ENCODE data around the gene GBP1.

GBP1 gene

DNA sequence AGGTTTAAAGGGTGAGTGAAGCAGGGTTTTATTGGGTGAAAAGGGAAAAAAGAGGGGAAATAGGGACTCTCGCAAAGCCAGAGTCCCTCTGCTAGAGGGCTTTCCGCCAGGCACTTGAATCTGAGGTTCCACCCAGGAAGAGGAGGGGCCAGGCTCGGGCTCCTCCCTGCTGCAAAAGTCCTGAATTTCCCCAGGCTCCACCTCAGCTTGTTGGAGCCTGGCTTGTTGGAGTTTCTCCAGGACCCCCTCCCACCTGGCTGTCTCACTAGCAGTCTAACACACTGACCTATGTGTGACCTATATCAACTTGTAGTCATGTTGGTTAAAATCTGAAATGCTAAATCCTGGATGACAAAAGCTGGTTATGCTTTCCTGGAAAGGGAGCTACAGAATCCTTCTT is 35.4 kb upstream of the GBP1 start:
- no peak overlapping the region for H3K4me3 ChIP-seq (ENCODE audit: control insufficient read depth, low read depth, low read length)
- TF ChIP-seq CTCF (IDR thresholded peaks at IDR 0.05; ENCODE audit: control insufficient read depth, insufficient read depth, low read depth, low read length, missing control alignments) = no peak
- DNase-seq (ENCODE audit: low read depth) = no peak

- DNase-seq (ENCODE audit: low read depth) = no peak
- H3K4me3 ChIP-seq (ENCODE audit: control insufficient read depth, low read depth, low read length) = no peak overlapping the region
- no peak for TF ChIP-seq CTCF (IDR thresholded peaks at IDR 0.05; ENCODE audit: control insufficient read depth, insufficient read depth, low read depth, low read length, missing control alignments)
These were observed 33.8 kb upstream of the GBP1 start for GRCh38 chr1:89098857-89099256.

DNA sequence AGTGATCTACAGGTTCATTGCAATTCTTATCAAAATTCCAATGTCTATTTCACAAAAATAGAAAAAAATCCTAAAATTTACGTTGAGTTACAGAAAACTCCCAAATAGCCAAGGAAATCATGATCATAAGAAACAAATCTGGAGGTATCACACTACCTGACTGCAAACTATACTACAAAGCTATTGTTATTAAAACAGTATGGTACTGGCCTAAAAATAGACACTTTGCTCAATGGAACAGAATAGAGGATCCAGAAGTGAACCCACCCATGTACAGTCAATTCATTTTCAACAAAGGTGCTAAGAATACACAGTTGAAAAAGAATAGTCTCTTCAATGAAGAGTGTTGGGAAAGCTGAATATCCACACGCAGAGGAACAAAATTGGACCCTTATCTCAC is 30.7 kb upstream of the GBP1 start:
- H3K4me3 ChIP-seq (ENCODE audit: control insufficient read depth, low read depth, low read length) = no peak overlapping the region
- no peak for TF ChIP-seq CTCF (IDR thresholded peaks at IDR 0.05; ENCODE audit: control insufficient read depth, insufficient read depth, low read depth, low read length, missing control alignments)
- DNase-seq (ENCODE audit: low read depth) = no peak

DNA sequence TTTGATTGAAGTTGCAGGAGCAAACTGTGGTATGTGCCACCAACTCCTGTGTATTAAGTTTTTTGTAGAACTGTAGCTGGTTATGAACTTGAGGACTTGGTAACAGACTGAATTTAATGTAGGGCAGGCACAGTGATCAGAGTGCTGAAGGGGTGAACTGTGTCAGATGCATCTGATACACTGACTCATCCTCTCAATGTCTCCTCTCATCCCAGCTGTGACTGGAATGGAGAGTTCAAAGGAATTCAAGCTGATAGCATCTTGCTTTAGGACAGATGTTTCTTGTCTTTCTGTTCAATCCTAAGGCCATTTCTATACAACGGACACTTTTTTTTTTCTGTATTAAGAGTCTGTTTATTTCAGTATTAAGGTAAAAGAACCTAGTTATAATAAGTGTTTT is 25.0 kb upstream of the GBP1 start:
- no peak for DNase-seq (ENCODE audit: low read depth)

GRCh38 chr1:89088572-89088971 is 23.6 kb upstream of the GBP1 start:
- no peak overlapping the region for H3K4me3 ChIP-seq (ENCODE audit: control insufficient read depth, low read depth, low read length)
- DNase-seq (ENCODE audit: low read depth) = no peak
- TF ChIP-seq CTCF (IDR thresholded peaks at IDR 0.05; ENCODE audit: control insufficient read depth, insufficient read depth, low read depth, low read length, missing control alignments) = no peak

More for the DNA sequence above, 25.0 kb upstream of the GBP1 start:
- TF ChIP-seq CTCF (IDR thresholded peaks at IDR 0.05; ENCODE audit: control insufficient read depth, insufficient read depth, low read depth, low read length, missing control alignments) = no peak
- H3K4me3 ChIP-seq (ENCODE audit: control insufficient read depth, low read depth, low read length) = no peak overlapping the region

- DNase-seq (ENCODE audit: low read depth) = no peak
- no peak for TF ChIP-seq CTCF (IDR thresholded peaks at IDR 0.05; ENCODE audit: control insufficient read depth, insufficient read depth, low read depth, low read length, missing control alignments)
- H3K4me3 ChIP-seq (ENCODE audit: control insufficient read depth, low read depth, low read length) = no peak overlapping the region
These were observed 22.2 kb upstream of the GBP1 start for GRCh38 chr1:89087241-89087640.

- no peak for DNase-seq (ENCODE audit: low read depth)
These were observed 20.8 kb upstream of the GBP1 start for GRCh38 chr1:89085781-89086180.

More at GRCh38 chr1:89085781-89086180, 20.8 kb upstream of the GBP1 start:
- peak; percentile 57 for TF ChIP-seq CTCF (IDR thresholded peaks at IDR 0.05; ENCODE audit: control insufficient read depth, insufficient read depth, low read depth, low read length, missing control alignments)
- no peak overlapping the region for H3K4me3 ChIP-seq (ENCODE audit: control insufficient read depth, low read depth, low read length)
